GM12878 (cell line): Measurements from ENCODE around the gene JAG1. TPM values are rescaled to one million over a fixed set of nuclear protein-coding genes. Genes with fewer than 3 reads are reported as not detected.

Experiments used
- ATAC-seq: fragments of 200-7000 bp; cut with Tn5 transposase; 3 replicates; pipeline ENCODE4 v1.9.1; 2020; ENCODE audit warnings: mild to moderate bottlenecking, moderate library complexity
- BruUV-seq: library from RNA; stranded (reverse); fragments of 400-500 nt; replicated peaks from 2 replicates; lab custom pipeline; 2021; lab: Mats Ljungman, UMichigan
- CTCF ChIA-PET: fragments of 300-600 bp; sonication (Branson Sonifier 250); formaldehyde crosslinking; extraction: SDS; loops from one replicate; lab custom pipeline; 2021; ENCODE audit warnings: inconsistent platforms; lab: Yijun Ruan, JAX
- POLR2A ChIA-PET: fragments of 350-600 bp; formaldehyde crosslinking; extraction: SDS; loops from one replicate; lab custom pipeline; 2021; ENCODE audit warnings: inconsistent platforms; lab: Charles Lee
- RAD21 ChIA-PET: fragments of 300-600 bp; sonication (Branson Sonifier 250); formaldehyde crosslinking; loops from one replicate; lab custom pipeline; 2023; ENCODE audit warnings: antibody characterized with exemption; ENCODE audit not compliant: unreplicated experiment; lab: Charles Lee
- SMC1A ChIA-PET: fragments of 300-600 bp; sonication (Branson Sonifier 250); formaldehyde crosslinking; loops from one replicate; lab custom pipeline; 2023; ENCODE audit not compliant: unreplicated experiment, uncharacterized antibody; lab: Charles Lee
- DNase-seq: peaks from one replicate; pipeline ENCODE4 v3.0.0-alpha.2; 2011; ENCODE audit warnings: low read depth, low spot score
- FAIRE-seq: peaks from 3 replicates; lab custom pipeline; 2011; peaks lifted over from hg19 to GRCh38; lab: Jason Lieb, UNC
- H2AFZ ChIP-seq: 2 replicates; pipeline ENCODE4 v1.6.0; 2011; ENCODE audit warnings: low read depth, low read length, control low read depth; ENCODE audit not compliant: control insufficient read depth
- H3K27ac ChIP-seq: 2 replicates; pipeline ENCODE4 v1.5.1; 2011; ENCODE audit warnings: control low read depth; ENCODE audit not compliant: control insufficient read depth, insufficient read depth
- H3K27me3 ChIP-seq, 2 experiments: replicated peaks in 1 of 2; 2 replicates each; pipeline versions ENCODE4 v1.6.0 to v1.6.1; 2011; ENCODE audit warnings: low read length in 1 of 2; ENCODE audit not compliant: control insufficient read depth in 2 of 2, insufficient read depth in 2 of 2
- H3K36me3 ChIP-seq, 2 experiments: 2 replicates each; pipeline ENCODE4 v1.5.1; 2011; ENCODE audit warnings: low read length in 1 of 2; ENCODE audit not compliant: control insufficient read depth in 2 of 2, insufficient read depth in 2 of 2
- H3K4me1 ChIP-seq: 2 replicates; pipeline ENCODE4 v1.6.1; 2011; ENCODE audit warnings: mild to moderate bottlenecking, low read length, moderate library complexity, mixed read lengths; ENCODE audit not compliant: control insufficient read depth, insufficient read depth
- H3K4me2 ChIP-seq: 2 replicates; pipeline ENCODE4 v1.6.0; 2011; ENCODE audit warnings: control low read depth; ENCODE audit not compliant: control insufficient read depth, insufficient read depth
- H3K4me3 ChIP-seq: fragments of 200-600 bp; sonication (generic); 2 replicates; pipeline ENCODE4 v1.5.1; 2016
- H3K79me2 ChIP-seq: 2 replicates; pipeline ENCODE4 v1.6.0; 2011; ENCODE audit warnings: low read length; ENCODE audit not compliant: control insufficient read depth, insufficient read depth
- H3K9ac ChIP-seq: 2 replicates; pipeline ENCODE4 v1.8.0; 2011; ENCODE audit warnings: low read length, control low read depth, mixed read lengths; ENCODE audit not compliant: control insufficient read depth, insufficient read depth
- H3K9me3 ChIP-seq: replicated peaks from 3 replicates; pipeline ENCODE4 v1.5.1; 2011; ENCODE audit warnings: mild to moderate bottlenecking, low read length; ENCODE audit not compliant: control insufficient read depth, insufficient read depth
- H4K20me1 ChIP-seq: 2 replicates; pipeline ENCODE4 v1.6.0; 2011; ENCODE audit not compliant: control insufficient read depth, insufficient read depth
- MYC ChIP-seq: IDR thresholded peaks from 2 replicates; pipeline ENCODE4 v1.6.1; 2011; ENCODE audit warnings: mild to moderate bottlenecking, low read length, moderate library complexity, inconsistent platforms; ENCODE audit not compliant: insufficient read depth, insufficient replicate concordance, insufficient read length, severe bottlenecking
- SKIL ChIP-seq: fragments of 450-650 bp; IDR thresholded peaks from 2 replicates; pipeline ENCODE4 v1.6.1; 2017; ENCODE audit warnings: mild to moderate bottlenecking, low read depth, inconsistent platforms; ENCODE audit not compliant: poor library complexity, severe bottlenecking
- TBL1XR1 ChIP-seq: IDR thresholded peaks from 2 replicates; pipeline ENCODE4 v1.6.1; 2012; ENCODE audit warnings: low read depth, low read length, improper control_type of control experiment
- TCF7 ChIP-seq: IDR thresholded peaks from 2 replicates; pipeline ENCODE4 v1.6.1; 2014; ENCODE audit warnings: antibody characterized with exemption, borderline replicate concordance
- ZNF622 ChIP-seq: fragments of 450-650 bp; IDR thresholded peaks from 2 replicates; pipeline ENCODE4 v1.6.1; 2017; ENCODE audit warnings: mild to moderate bottlenecking, inconsistent platforms
- WGBS: methylation state at CpG from one replicate; pipeline ENCODE4 v1.1.6; 2016; ENCODE audit warnings: low lambda C conversion rate; ENCODE audit not compliant: insufficient replicate concordance, insufficient coverage; ENCODE audit errors: missing lambda C conversion rate; 5-methylcytosine and 5-hydroxymethylcytosine counted together
- in situ Hi-C: fragments of 300-500 bp; cut with MboI; formaldehyde crosslinking; loops from 9 replicates; pipeline ENCODE4 v1.14.3; 2018; ENCODE audit warnings: mixed read lengths
- intact Hi-C: fragments of 100-400 bp; cut with micrococcal nuclease; formaldehyde crosslinking; loops from one replicate; pipeline ENCODE4 v1.14.2; 2022; ENCODE audit not compliant: unreplicated experiment
- polyA plus RNA-seq, 11 experiments: library from polyadenylated mRNA; depleted of rRNA in 4 of 11; unstranded in 6 of 11; stranded (reverse) in 5 of 11; fragments of >200 nt; fragmentation: Nextera tagmentation in 4 of 11; fragmentation: Illumina TruSeq in 1 of 11; extraction: Ambion mirVana in 4 of 11; extraction: Trizol in 1 of 11; gene quantifications; 1 replicate in 1 of 11; 2 replicates in 10 of 11; pipeline versions ENCODE4 v1.2.1 to v1.2.3, GENCODE V29; 2011 to 2016; ENCODE audit warnings: inconsistent platforms in 2 of 11, missing spikeins in 2 of 11, low read depth in 1 of 11
- total RNA-seq, 4 experiments: library from RNA; depleted of rRNA in 3 of 4; stranded (reverse); fragments of >200 nt in 3 of 4; fragmentation: Illumina TruSeq in 1 of 4; extraction: Trizol in 1 of 4; gene quantifications; 2 replicates each; pipeline versions ENCODE4 v1.2.1 to v1.2.3, GENCODE V29; 2013 to 2021

The JAG1 gene
- total and polyA plus RNA-seq, 10 of the 15 experiments (the other 5 are each of a cell fraction or from before 2014, with no cell fraction given), result 0.66 to 6.9 (median 1.8) TPM

DNA sequence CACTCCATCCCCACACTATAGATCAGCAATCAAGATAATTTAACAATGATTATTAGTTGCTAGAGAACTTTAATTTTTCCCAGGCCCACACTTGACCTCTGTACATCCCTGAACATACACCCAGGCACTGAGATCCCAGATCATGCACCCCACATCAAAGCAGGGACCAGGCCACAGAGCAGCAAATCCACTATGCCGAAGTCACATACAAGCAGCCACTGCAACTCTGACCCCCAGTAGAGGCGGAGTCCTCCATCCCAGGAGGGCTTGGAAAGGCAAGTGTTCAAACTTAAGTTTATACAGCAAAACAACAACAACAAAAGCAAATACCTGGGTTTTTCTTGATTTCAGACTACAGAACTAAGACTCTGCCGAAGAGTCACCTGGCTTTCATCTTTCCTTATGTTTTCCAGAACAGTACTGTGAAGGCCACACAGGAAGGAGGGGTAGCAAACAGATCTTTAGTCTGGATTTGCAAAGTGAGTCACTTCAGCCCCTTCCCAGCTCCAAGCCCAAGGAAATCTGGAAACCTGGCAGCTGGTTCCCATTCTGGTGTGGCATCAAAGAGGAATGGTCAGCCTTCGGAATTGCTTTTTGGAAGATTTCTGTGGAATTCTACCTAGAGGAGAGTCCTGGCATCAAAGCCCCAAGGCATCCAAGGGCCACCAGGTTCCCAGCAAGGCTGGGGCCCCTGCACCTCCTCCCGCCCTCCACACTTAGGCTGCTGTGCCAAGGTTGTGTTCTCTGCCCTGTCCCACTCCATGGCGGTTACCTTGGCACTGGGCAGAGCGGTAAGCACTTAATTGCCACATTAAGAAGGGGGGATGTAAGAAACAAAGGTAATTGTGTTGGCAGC is 7.3 kb downstream of the JAG1 start:
- POLR2A ChIA-PET, result no interaction called here
- CTCF ChIA-PET, result no interaction called here
- no TSS peak for BruUV-seq
- in situ Hi-C loops, result no loop called here
- SMC1A ChIA-PET, result interaction anchor here (0.9 kb wide), 1 partner anchor 10 kb away, joined by 3 read pairs; no protein-coding TSS in a partner anchor
- intact Hi-C loops, result no loop called here
- no peaks in the 10 kb centered on the region for H3K27me3 ChIP-seq
- H3K79me2 ChIP-seq, result peaks cover 8% of the 10 kb centered on the region
- H3K4me1 ChIP-seq, result peaks cover 18% of the 10 kb centered on the region
- H3K9me3 ChIP-seq, result no peaks in the 10 kb centered on the region
- WGBS, result 80% methylated on average over 6 of the region's 7 CpGs
- no peak overlapping the region for H3K9ac ChIP-seq
- no peak for DNase-seq
- H4K20me1 ChIP-seq, result no peaks in the 10 kb centered on the region; the same call in 1 of the 2 replicates
- H3K27ac ChIP-seq, result no peak overlapping the region
- H2AFZ ChIP-seq, result no peak overlapping the region
- no peak overlapping the region for H3K4me2 ChIP-seq
- ATAC-seq, result no peak
- H3K36me3 ChIP-seq, result no peaks in the 10 kb centered on the region; a peak in 3 of 4 replicates
- FAIRE-seq, result no peak
- H3K4me3 ChIP-seq, result no peak overlapping the region
- no peak for TF ChIP-seq TBL1XR1
- no peak for TF ChIP-seq ZNF622
- TF ChIP-seq SKIL, result no peak
- TF ChIP-seq MYC, result no peak
- no peak for TF ChIP-seq TCF7
- RAD21 ChIA-PET, result no interaction called here
